ENCODE results near the gene TAF6. TPM values are rescaled to one million over a fixed set of nuclear protein-coding genes. Genes with fewer than 3 reads are reported as not detected.

Gene TAF6
- polyA plus RNA-seq, 2 of the 4 experiments (the other 2 are of a cell fraction): 36.2 to 57.0 TPM

DNA sequence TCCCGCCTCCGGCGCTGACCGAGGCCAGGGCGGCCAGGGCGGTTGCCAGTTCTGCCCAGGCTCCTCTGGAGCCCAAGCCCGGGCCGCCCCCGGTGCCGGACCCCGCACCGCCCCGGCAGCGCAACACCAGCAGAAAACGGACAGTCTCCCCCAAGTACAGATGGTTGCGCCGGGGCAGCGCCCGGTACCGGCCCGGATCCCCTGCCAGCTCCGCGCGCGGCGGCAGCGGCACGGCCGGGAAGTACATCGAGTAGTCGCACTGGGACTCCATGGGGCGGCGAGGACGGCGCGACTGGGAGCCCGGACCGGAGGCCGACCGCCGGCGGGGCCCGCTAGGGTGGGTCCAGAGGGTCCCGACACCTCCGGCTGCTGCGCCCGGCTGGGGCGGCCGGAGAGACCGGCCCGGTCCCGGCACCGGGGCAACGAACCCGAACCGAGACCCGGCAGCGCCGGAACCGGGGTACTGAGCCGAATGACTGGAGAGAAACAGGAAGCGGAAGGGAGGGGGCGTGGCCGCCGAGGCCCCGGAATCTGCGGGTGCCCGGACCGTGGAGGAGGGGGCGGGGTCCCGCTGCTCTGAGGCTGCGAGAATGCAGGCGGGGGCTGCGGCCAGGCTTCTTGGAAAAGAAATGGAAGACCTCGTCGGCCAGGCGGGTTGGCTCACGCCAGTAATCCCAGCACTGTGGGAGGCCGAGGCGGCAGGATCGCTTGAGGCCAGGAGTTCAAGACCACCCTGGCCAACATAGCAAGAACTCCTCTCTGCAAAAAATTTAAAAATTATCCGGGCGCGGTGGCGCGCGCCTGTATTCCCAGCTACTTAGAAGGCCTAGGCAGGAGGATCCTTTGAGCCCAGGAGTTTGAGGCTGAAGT is 39.3 kb upstream of the TAF6 start, which contains the start of gene TRAPPC14:
TRAPPC14 (minus strand) TSS at position 495 of the 870 bp plus-strand sequence; CDS start at position 271, 224 bp downstream.
- ATAC-seq: peak; percentile 79 to 89
- peak; percentile 81 to 98 for DNase-seq (ENCODE audit: low read depth in 1 of 2, low spot score in 1 of 2)
- POLR2A ChIA-PET: interaction anchor here (0.6 to 1.2 kb wide), 3 partner anchors 10 to 189 kb away, joined by 3 to 13 read pairs (median 6); partner anchors contain the start of gene LAMTOR4
- peaks cover 46% of the 10 kb centered on the region for H3K4me1 ChIP-seq
- H3K4me3 ChIP-seq: peak within 1 kb of the TSS; percentile 90
- no peak for FAIRE-seq
- 1% methylated on average over 9 of the region's 87 CpGs for WGBS (ENCODE audit: missing lambda C conversion rate)
- no peaks in the 10 kb centered on the region for H3K9me3 ChIP-seq
- H3K27ac ChIP-seq: peak within 1 kb of the TSS; percentile 83 to 96
- peak within 1 kb of the TSS; percentile 100 for H3K4me2 ChIP-seq
- CTCF ChIA-PET: interaction anchor here (0.9 to 23.1 kb wide), 5 partner anchors 9 to 24 kb away, joined by 3 to 245 read pairs (median 4); partner anchors contain the start of gene GAL3ST4
- TF ChIP-seq EHF (CRISPR knock-in tag; IDR thresholded peaks at IDR 0.05) (no peak), MYC (IDR thresholded peaks at IDR 0.05; ENCODE audit: borderline replicate concordance, low read length) (no peak), CEBPB (IDR thresholded peaks at IDR 0.05) (no peak), FOSL2 (IDR thresholded peaks at IDR 0.05) (no peak), FOSL2 (CRISPR knock-in tag; IDR thresholded peaks at IDR 0.05) (no peak), HOXB13 (CRISPR knock-in tag; IDR thresholded peaks at IDR 0.05; ENCODE audit: low read depth) (no peak), RAD21 (conservative IDR thresholded peaks at IDR 0.05 in 1 of 2, IDR thresholded peaks at IDR 0.05 in 1 of 2) (no peak), JUN (IDR thresholded peaks at IDR 0.05) (peak; percentile 73 to 91; a peak in 4 of 5 replicates), CBX2 (IDR thresholded peaks at IDR 0.05; ENCODE audit: borderline replicate concordance, low read depth) (no peak), CHD4 (IDR thresholded peaks at IDR 0.05; ENCODE audit: borderline replicate concordance) (peak; percentile 56; the same call in 1 of the 2 replicates), TFCP2L1 (CRISPR knock-in tag; IDR thresholded peaks at IDR 0.05) (no peak), GATA3 (IDR thresholded peaks at IDR 0.05; ENCODE audit: borderline replicate concordance) (no peak), RFX5 (IDR thresholded peaks at IDR 0.05) (no peak), CBX8 (IDR thresholded peaks at IDR 0.05) (no peak), ZFP36 (IDR thresholded peaks at IDR 0.05; ENCODE audit: borderline replicate concordance, partially characterized antibody) (no peak), HDAC2 (IDR thresholded peaks at IDR 0.05) (no peak), ESRRA (IDR thresholded peaks at IDR 0.05; ENCODE audit: borderline replicate concordance, low read length) (no peak), MAZ (IDR thresholded peaks at IDR 0.05; ENCODE audit: borderline replicate concordance, low read depth, low read length) (peak; percentile 48; the same call in 1 of the 2 replicates), KDM5A (IDR thresholded peaks at IDR 0.05) (no peak), JUNB (IDR thresholded peaks at IDR 0.05) (no peak), FOSB (CRISPR knock-in tag; IDR thresholded peaks at IDR 0.05) (no peak), RNF2 (IDR thresholded peaks at IDR 0.05; ENCODE audit: borderline replicate concordance, low read depth) (no peak), MAFK (IDR thresholded peaks at IDR 0.05; ENCODE audit: partially characterized antibody) (no peak), EP300 (IDR thresholded peaks at IDR 0.05) (no peak), HOXB5 (CRISPR knock-in tag; IDR thresholded peaks at IDR 0.05) (no peak), BHLHE40 (IDR thresholded peaks at IDR 0.05; ENCODE audit: low read depth, low read length) (no peak), FOXS1 (CRISPR knock-in tag; IDR thresholded peaks at IDR 0.05) (no peak), POLR2A (IDR thresholded peaks at IDR 0.05; ENCODE audit: low read length) (peak; percentile 81)
- TF ChIP-seq, protein P1, sequence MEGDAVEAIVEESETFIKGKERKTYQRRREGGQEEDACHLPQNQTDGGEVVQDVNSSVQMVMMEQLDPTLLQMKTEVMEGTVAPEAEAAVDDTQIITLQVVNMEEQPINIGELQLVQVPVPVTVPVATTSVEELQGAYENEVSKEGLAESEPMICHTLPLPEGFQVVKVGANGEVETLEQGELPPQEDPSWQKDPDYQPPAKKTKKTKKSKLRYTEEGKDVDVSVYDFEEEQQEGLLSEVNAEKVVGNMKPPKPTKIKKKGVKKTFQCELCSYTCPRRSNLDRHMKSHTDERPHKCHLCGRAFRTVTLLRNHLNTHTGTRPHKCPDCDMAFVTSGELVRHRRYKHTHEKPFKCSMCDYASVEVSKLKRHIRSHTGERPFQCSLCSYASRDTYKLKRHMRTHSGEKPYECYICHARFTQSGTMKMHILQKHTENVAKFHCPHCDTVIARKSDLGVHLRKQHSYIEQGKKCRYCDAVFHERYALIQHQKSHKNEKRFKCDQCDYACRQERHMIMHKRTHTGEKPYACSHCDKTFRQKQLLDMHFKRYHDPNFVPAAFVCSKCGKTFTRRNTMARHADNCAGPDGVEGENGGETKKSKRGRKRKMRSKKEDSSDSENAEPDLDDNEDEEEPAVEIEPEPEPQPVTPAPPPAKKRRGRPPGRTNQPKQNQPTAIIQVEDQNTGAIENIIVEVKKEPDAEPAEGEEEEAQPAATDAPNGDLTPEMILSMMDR (IDR thresholded peaks at IDR 0.05): no peak
- TF ChIP-seq, protein P2, sequence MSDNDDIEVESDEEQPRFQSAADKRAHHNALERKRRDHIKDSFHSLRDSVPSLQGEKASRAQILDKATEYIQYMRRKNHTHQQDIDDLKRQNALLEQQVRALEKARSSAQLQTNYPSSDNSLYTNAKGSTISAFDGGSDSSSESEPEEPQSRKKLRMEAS (IDR thresholded peaks at IDR 0.05): peak; percentile 51; the same call in 1 of the 2 replicates
- TF ChIP-seq, protein P3, sequence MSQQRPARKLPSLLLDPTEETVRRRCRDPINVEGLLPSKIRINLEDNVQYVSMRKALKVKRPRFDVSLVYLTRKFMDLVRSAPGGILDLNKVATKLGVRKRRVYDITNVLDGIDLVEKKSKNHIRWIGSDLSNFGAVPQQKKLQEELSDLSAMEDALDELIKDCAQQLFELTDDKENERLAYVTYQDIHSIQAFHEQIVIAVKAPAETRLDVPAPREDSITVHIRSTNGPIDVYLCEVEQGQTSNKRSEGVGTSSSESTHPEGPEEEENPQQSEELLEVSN (IDR thresholded peaks at IDR 0.05; ENCODE audit: borderline replicate concordance, low read depth): no peak
- TF ChIP-seq, protein P4, sequence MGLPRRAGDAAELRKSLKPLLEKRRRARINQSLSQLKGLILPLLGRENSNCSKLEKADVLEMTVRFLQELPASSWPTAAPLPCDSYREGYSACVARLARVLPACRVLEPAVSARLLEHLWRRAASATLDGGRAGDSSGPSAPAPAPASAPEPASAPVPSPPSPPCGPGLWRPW (IDR thresholded peaks at IDR 0.05): no peak
- TF ChIP-seq, protein P5, sequence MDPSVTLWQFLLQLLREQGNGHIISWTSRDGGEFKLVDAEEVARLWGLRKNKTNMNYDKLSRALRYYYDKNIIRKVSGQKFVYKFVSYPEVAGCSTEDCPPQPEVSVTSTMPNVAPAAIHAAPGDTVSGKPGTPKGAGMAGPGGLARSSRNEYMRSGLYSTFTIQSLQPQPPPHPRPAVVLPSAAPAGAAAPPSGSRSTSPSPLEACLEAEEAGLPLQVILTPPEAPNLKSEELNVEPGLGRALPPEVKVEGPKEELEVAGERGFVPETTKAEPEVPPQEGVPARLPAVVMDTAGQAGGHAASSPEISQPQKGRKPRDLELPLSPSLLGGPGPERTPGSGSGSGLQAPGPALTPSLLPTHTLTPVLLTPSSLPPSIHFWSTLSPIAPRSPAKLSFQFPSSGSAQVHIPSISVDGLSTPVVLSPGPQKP (IDR thresholded peaks at IDR 0.05; ENCODE audit: low read depth, low read length): no peak
- TF ChIP-seq, protein P6, sequence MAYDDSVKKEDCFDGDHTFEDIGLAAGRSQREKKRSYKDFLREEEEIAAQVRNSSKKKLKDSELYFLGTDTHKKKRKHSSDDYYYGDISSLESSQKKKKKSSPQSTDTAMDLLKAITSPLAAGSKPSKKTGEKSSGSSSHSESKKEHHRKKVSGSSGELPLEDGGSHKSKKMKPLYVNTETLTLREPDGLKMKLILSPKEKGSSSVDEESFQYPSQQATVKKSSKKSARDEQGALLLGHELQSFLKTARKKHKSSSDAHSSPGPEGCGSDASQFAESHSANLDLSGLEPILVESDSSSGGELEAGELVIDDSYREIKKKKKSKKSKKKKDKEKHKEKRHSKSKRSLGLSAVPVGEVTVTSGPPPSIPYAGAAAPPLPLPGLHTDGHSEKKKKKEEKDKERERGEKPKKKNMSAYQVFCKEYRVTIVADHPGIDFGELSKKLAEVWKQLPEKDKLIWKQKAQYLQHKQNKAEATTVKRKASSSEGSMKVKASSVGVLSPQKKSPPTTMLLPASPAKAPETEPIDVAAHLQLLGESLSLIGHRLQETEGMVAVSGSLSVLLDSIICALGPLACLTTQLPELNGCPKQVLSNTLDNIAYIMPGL (CRISPR knock-in tag; IDR thresholded peaks at IDR 0.05; ENCODE audit: borderline replicate concordance): no peak
- TF ChIP-seq, protein P7, sequence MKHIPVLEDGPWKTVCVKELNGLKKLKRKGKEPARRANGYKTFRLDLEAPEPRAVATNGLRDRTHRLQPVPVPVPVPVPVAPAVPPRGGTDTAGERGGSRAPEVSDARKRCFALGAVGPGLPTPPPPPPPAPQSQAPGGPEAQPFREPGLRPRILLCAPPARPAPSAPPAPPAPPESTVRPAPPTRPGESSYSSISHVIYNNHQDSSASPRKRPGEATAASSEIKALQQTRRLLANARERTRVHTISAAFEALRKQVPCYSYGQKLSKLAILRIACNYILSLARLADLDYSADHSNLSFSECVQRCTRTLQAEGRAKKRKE (CRISPR knock-in tag; IDR thresholded peaks at IDR 0.05; ENCODE audit: low read depth): 0 out of 2 replicates have a peak, but pooled peaks have one; percentile 39
